K562 treated with DMSO at 1 percent for 48 hours (cell line): ENCODE measurements around the gene RSPO4. TPM values are rescaled to one million over a fixed set of nuclear protein-coding genes. Genes with fewer than 3 reads are reported as not detected.

Source experiments
- total RNA-seq: library from RNA; unstranded; fragments of 300-600 nt; gene quantifications from 2 replicates; pipeline ENCODE4 v1.2.3, GENCODE V29; 2022; ENCODE audit warnings: low replicate concordance; ENCODE audit errors: extremely low read depth

The RSPO4 gene
- not detected in 2 replicates for total RNA-seq

DNA sequence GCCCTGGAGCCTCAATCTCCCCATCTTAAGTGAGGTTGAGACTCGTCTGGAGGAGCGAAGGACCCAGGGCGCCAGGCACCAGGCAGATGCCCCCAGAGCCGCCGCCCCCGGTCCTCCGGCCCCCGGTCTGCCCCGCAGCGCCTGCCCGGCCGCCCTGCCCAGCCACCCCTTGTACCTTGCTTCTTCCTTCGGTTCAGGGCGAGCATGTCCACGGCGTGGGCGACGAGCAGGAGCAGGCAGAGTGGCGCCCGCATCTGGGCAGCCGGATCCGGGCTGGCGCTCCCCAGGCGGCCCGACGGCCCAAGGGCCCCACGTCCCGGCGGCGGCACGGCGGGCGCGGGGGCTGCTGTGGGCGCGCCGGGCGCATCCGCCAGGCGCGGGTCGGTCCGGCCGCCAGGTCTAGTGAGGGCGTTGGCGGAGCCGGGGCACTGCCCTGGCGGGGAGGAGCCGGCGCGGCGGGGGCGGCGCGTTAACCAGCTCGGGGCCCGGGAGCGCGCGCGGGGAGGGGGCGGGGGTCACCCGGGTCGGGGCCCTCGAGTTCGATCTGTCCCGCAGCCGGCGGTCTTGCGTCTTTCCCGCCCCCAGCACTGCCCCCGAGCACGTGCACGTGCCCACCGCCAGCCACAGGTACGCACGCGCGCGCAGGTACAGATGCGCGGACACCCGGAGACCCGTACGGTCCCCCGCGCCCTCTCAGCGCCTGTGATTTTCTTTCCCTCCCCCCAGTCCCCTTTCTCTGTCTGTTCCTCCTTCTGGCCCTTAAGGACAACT is at the start of gene RSPO4:
TSS of gene RSPO4 (minus strand) at position 401 of the 771 bp plus-strand sequence. CDS start at position 254, 147 bp downstream.

GRCh38 chr20:916125-916799 is 85.8 kb downstream of the RSPO4 start, which contains the start of gene ANGPT4:
Gene ANGPT4, minus strand, starts transcription at chr20:916334. Its CDS starts 120 bp downstream, at chr20:916214.

Other genes starting within 250 kb of the RSPO4 start
- gene SLC52A3, start 233.8 kb downstream of the RSPO4 start, total RNA-seq, result not detected in 2 replicates
- gene FAM110A, start 168.6 kb downstream of the RSPO4 start, total RNA-seq, result not detected in 2 replicates
- gene ANGPT4, start 86.0 kb downstream of the RSPO4 start, total RNA-seq, result not detected in 2 replicates
- gene PSMF1, start 116.3 kb upstream of the RSPO4 start, total RNA-seq, result not detected in 2 replicates
- gene TMEM74B, start 182.7 kb upstream of the RSPO4 start, total RNA-seq, result not detected in 2 replicates
- not detected in 2 replicates for gene C20orf202, start 201.1 kb upstream of the RSPO4 start, total RNA-seq
- not detected in 2 replicates for gene RAD21L1, start 223.7 kb upstream of the RSPO4 start, total RNA-seq